GM18520 (cell line): ENCODE measurements around the gene NME3.
"Not testable (repeated sequence)": the region's sequence is repeated elsewhere in the genome, so short reads cannot be mapped to it uniquely, and the experiment has no call there.

Experiments used
- ATAC-seq: cut with Tn5 transposase; IDR thresholded peaks from one replicate; pipeline ENCODE4 v1.9.1; 2021; ENCODE audit not compliant: unreplicated experiment

Gene NME3

DNA sequence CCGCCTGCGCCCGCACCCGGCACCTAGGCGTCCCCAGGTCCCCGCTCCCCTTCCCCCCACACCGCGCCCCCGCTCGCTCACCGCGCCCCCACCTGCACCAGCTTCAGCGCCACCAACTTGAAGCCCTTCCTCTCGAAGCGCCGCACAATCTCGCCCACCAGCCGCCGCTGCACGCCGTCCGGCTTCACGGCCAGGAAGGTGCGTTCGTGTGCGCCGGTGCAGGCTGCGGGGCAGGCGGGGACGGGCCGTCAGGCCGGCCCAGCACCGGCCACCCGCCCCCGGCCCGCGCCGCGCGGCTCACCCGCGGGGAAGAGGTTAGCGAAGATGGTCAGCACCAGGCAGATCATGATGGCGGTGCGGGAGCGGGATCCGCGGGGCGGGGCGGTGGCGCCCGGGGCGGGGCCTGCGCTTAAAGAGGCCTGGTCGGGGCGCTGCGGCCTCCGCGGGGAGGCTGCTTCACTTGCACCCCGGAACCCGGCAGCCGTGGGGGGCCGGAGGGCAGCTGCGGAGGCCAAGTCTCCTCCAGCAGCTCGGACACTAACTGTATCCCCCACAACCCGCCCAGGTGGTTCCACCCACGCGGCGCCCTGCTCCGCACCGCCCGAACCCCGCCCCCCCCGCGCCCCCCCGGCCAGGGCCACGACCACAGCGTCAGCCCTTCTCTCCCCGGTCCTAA is at the start of gene NME3:
NME3 (minus strand) TSS at position 356 of the 676 bp plus-strand sequence; CDS start at position 347, 9 bp downstream.
- no peak for ATAC-seq

GRCh38 chr16:1820946-1821290 is 49.6 kb upstream of the NME3 start:
- no peak for ATAC-seq

GRCh38 chr16:1820096-1820945 is 49.0 kb upstream of the NME3 start:
- no peak for ATAC-seq

DNA sequence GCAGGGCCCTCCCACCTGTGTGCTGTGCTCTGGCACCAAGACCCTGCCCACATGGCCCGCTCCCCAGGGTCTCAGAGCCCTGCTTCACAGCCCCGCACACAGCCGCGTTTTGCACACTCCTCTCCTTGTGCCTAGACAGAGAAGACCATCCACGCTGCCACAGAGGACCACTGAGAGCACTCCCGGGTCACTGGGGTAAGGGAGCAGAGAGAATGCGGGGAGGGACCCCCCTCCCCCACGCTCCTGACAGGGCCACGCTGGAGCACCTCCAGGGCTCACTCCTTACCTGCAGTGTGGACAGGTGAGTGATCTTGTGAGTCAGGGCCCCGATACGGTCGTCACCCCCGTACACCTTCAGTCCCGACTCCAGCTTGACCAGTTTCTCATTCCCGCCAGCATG is 48.3 kb upstream of the NME3 start:
- no peak for ATAC-seq

DNA sequence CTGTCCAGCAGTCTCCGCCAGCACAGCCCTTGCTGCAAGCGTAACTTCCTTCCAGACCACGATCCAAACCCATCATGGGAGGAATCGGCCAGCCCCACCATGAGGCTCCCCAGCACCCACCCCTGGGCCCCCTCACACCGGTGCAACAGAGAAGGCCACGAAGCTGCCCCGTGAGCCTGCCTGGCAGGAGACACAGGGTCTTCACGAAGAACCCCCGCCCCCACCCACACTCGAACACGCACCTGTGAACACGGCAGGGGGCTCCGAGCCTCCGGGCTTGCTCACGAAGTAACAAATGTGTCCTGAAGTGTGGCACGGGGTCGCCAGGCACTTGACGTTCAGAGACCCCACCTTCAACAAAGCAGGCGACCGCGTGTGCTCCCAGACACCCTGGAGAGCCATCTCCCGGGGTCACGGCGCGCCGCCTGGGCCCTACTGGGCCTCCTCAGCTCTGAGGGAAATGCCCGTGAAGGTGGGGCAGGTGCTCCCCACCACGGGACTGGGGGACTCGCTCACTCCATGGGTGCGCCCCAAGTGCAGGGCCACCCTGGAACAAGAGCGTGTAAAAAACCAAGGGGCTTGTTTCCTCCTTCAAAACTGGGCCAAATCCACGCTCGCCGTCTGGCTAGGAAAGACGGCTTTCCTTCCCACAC is 47.7 kb upstream of the NME3 start:
- no peak for ATAC-seq

- no peak for ATAC-seq
Observed at GRCh38 chr16:1818204-1818872, 47.0 kb upstream of the NME3 start.

GRCh38 chr16:1817716-1818115 is 46.4 kb upstream of the NME3 start:
- no peak for ATAC-seq

- ATAC-seq = no peak
Observed at GRCh38 chr16:1817276-1817589, 45.9 kb upstream of the NME3 start.

DNA sequence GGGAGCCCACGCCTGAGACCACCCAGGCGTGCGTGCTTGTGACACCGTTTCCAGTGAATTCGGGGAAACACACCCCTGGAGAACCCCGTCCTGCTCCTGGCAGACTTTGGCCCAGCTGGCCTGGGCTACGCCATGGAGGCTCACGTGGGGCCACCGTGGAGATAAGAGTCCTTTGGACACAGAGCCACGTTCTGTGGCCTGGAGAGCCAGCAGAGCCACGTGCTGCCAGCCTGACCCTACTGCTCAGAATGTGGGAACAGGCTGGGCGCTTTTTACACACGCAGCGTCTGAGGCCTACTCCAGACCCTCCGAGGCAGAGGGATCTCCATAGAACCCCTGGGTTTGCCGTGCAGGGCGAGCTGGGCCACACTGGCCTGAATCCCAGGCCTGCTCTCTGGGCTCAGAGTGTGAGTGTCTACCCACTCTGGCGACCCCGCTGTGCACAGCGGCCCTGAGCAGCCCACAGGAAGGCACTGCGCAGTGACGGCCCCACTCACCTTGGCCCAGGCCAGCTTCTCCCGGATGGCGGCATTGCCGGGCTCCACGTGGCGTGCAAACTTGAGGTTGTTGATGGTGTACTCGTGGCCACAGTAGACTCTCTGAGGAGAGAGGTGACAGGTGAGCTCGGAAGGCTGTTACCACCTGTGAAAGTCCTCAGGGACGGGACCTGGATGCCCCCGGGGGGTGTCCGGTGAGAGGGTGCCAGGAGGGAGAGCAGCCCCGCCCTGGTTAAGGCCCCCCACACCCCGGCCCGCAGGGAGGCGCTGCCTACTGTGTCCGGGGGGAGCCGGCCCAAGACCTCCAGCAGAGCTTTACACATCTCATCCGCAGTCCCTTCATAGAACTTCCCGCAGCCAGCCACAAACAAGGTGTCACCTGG is 45.3 kb upstream of the NME3 start:
- no peak for ATAC-seq

DNA sequence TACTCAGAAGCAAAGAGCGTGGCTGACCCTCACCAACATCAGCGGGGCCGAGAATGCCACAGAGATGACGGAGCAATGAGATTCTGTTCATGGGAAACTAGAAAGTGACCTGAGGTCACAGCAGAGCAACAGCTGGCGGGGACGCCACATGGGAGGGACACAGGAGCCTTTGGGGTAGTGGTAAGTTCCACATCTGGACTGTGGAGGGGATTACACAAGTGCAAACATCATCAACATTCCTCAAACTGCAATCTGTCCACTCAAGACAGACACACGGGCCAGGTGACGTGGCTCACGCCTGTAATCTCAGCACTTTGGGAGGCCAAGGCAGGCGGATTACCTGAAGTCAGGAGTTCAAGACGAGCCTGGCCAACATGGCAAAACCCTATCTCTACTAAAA is 44.1 kb upstream of the NME3 start:
- no peak for ATAC-seq

GRCh38 chr16:1812732-1813163 is 41.4 kb upstream of the NME3 start:
- no peak for ATAC-seq

GRCh38 chr16:1810536-1810935 is 39.2 kb upstream of the NME3 start:
- no peak for ATAC-seq

DNA sequence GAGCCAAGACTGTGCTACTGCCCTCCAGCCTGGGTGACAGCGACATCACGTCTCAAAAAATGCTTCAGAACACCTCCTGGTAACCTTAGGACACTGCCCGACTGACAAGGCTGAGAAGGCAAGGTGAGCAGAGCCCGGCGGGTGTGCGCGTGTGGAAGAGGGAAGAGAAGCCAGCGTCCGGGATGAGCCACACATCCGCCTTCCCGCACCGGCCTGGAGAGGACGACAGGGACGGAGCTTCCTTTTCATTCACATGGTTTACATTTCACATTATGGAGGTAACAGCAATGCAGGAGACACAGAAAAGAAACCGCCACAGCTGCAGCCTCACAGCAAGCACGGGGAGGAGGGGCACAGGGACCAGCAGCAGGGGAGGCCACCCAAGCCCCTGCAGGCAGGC is 38.8 kb upstream of the NME3 start:
- no peak for ATAC-seq

GRCh38 chr16:1809281-1809801 is 38.0 kb upstream of the NME3 start:
- ATAC-seq = no peak

DNA sequence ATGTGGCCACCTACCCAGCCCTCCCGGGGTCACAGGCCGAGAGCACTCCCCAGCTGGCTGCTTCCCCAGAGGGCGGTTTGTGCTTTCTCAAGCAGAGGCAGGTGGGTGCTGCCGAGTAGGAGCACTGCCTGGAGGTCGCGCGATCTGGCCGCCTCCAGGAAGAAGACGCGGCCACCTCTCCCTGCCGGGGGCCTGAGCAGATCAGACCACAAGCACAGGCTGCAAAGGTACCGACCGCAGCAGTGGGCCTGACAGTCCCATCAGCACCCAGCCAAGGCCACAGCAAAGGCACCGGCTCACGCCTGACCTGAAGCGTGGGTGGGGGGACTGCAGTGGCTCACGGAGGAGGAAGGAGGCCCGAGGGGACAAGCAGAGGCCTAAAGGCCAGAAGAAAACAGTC is 37.3 kb upstream of the NME3 start:
- no peak for ATAC-seq

- ATAC-seq = no peak
Observed at GRCh38 chr16:1807626-1808025, 36.3 kb upstream of the NME3 start.

DNA sequence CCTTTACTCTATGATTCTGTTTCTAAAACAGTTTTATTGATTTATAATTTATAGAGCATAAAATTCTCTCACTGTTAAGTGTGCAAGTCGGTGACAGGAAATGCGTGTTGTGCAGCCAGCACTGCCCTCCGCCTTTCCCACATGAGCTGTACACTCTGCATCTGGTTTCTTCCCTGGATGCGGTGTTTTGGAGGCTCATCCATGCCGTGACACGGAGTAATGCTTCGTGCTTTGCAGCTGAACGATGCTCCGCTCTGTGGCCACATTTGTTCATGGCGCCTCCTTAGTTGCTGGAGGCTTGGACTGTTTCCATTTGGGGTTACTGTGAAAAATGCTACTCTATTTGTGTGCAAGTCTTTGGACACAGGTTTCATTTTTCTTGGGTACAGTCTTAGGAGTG is 29.4 kb upstream of the NME3 start:
- no peak for ATAC-seq

DNA sequence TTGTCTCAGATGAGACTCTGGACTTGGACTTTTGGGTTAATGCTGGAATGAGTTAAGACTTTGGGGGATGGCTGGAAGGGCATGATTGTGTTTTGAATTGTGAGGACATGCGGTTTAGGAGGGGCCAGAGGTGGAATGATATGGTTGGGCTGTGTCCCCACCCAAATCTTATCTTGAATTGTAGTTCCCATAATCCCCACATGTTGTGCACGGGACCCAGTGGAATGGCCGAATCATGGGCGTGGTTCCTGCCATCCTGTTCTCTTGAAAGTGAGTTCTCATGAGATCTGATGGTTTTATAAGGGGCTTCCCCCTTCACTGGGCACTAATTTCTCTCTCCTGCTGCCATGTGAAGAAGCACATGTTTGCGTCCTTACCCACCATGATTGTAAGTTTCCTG is 27.9 kb upstream of the NME3 start:
- not testable (repeated sequence) for ATAC-seq

DNA sequence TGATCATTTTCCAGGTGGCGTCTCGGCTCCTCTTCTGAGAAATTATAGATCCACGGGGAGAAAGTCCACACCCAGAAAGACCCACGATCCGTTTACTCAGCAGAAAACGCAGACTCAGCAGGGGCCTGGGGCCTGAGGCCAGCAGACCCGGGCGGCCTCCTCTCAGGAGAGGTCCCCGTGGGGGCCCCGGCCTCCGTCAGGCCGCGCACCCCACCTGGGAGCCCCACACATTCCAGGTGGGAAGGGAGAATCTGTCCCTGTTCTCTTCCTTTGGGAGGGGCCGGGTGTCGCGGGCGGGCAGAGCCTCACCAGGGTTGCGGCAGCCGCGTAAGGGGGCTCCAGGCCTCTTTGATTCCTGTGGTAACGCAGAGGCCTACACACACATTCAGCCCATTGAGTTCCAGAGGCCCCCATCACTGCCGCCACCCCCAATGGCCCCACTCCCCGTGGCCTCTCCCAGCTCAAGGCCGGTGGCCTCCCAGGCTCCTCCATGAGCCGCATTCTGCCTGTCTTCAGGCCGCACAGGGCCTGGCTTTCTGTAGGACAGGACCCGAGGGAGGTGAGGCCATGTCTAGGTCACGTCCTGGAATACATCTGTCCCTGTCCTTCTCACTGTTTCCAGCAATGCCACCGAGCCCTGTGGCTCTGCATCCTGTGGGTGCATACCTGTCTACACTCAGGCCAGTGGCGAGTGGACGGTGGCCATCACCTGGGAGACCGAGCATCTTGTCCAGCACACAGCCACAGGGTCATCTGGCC is 23.7 kb upstream of the NME3 start:
- ATAC-seq = no peak
